ENCODE measurements around the gene TMEM63B.

Gene TMEM63B

DNA sequence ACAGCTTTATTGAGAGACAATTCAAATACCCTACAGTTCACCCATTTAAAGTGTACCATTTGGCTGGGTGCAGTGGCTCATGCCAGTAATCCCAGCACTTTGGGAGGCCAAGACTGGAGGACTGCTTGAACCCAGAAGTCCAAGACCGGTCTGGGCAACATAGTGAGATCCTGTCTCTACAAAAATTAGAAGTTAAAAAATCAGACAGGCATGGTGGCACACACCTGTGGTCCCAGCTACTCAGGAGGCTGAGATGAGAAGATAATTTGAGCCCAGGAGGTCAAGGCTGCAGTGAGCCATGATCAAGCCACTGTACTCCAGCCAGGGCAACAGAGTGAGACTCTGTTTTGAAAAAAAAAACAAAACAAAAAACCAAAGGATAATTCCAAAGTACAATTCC is 40.2 kb downstream of the TMEM63B start:
- Mint-ChIP-seq H3K4me3 (no peak overlapping the region), H3K9me3 (no peaks in the 10 kb centered on the region), H3K4me1 (peaks cover 4% of the 10 kb centered on the region), H3K27ac (no peak overlapping the region), H3K36me3 (no peaks in the 10 kb centered on the region), H3K27me3 (peaks cover 79% of the 10 kb centered on the region)
- no peak for DNase-seq
- CTCF ChIA-PET = interaction anchor here (1.2 kb wide), 1 partner anchor 101 kb away, joined by 3 read pairs; no protein-coding TSS in a partner anchor

- CTCF ChIA-PET = interaction anchor here (0.5 to 1.2 kb wide), 4 partner anchors 68 to 168 kb away, joined by 3 to 5 read pairs (median 3); no protein-coding TSS in a partner anchor
- Mint-ChIP-seq H3K4me3 (no peak overlapping the region), H3K36me3 (no peaks in the 10 kb centered on the region), H3K9me3 (no peaks in the 10 kb centered on the region), H3K27me3 (peaks cover 72% of the 10 kb centered on the region), H3K27ac (no peak overlapping the region), H3K4me1 (peaks cover 4% of the 10 kb centered on the region)
- no peak for DNase-seq
Observed at GRCh38 chr6:44169154-44169553, 41.8 kb downstream of the TMEM63B start.

DNA sequence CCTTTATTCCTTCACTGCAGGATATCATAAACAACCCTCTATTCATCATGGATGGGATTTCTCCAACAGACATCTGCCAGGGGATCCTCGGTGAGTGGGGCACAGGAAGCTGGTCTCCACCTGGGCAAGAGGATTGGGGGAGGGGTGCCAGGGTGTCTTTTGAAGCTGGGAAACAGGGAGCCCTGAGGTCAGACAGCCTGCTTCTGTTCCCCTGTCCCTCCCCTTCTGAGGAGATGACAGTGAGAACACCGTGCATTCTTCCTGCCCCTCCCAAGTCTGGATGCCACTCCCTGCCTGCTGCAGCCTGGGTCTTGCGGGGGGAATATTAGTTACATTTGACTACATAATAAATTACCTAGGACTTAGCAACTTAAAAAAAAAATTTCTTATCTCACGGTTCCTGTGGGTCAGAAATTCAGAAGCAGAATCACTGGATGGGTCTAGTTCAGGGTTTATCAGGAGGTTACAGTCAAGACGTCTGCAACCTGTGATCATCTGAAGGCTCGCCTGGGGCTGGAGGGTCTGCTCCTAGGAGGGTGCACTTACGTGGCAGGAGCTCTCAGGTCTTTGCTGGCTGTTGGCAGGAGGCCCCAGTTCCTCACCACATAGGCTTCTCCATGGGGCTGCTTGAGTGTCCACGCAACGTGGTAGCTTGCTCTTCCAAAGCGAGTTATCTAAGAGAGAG is 42.7 kb downstream of the TMEM63B start:
- peaks cover 71% of the 10 kb centered on the region for H3K27me3 Mint-ChIP-seq
- H3K36me3 Mint-ChIP-seq = no peaks in the 10 kb centered on the region
- H3K27ac Mint-ChIP-seq = no peak overlapping the region
- peaks cover 4% of the 10 kb centered on the region for H3K4me1 Mint-ChIP-seq
- no peak overlapping the region for H3K4me3 Mint-ChIP-seq
- CTCF ChIA-PET = interaction anchor here (0.5 to 1.2 kb wide), 4 partner anchors 9 to 125 kb away, joined by 3 to 5 read pairs (median 4); no protein-coding TSS in a partner anchor
- no peak for DNase-seq
- no peaks in the 10 kb centered on the region for H3K9me3 Mint-ChIP-seq

DNA sequence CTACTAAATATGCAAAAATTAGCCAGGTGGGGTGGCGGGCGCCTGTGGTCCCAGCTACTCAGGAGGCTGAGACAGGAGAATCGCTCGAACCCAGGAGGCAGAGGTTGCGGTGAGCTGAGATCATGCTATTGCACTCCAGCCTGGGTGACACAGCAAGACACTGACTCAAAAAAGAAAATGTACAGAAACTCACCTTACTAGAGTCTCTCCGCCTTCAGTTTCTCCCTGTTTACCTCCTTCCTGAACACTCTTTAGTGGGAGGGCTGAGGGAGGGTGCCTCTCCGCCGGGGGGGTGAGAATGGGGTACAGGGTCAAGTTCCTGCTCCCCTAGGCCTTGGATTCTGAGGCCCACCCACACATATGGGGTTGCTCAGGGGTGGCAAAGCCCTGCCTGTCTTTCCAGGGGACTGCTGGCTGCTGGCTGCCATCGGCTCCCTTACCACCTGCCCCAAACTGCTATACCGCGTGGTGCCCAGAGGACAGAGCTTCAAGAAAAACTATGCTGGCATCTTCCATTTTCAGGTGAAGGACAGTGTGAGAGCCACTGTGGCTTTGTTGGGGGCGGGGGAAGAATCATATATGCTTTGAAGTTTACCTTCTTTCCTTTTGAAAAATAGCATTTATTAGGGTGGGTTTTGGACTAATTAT is 44.7 kb downstream of the TMEM63B start:
- CTCF ChIA-PET = interaction anchor here (0.8 to 2.6 kb wide), 19 partner anchors 11 to 525 kb away, joined by 3 to 32 read pairs (median 7); partner anchors contain the start of gene HSP90AB1
- peaks cover 9% of the 10 kb centered on the region for H3K4me1 Mint-ChIP-seq
- no peak overlapping the region for H3K27ac Mint-ChIP-seq
- H3K27me3 Mint-ChIP-seq = peaks cover 66% of the 10 kb centered on the region
- no peaks in the 10 kb centered on the region for H3K36me3 Mint-ChIP-seq
- no peaks in the 10 kb centered on the region for H3K9me3 Mint-ChIP-seq
- no peak overlapping the region for H3K4me3 Mint-ChIP-seq
- DNase-seq = no peak

DNA sequence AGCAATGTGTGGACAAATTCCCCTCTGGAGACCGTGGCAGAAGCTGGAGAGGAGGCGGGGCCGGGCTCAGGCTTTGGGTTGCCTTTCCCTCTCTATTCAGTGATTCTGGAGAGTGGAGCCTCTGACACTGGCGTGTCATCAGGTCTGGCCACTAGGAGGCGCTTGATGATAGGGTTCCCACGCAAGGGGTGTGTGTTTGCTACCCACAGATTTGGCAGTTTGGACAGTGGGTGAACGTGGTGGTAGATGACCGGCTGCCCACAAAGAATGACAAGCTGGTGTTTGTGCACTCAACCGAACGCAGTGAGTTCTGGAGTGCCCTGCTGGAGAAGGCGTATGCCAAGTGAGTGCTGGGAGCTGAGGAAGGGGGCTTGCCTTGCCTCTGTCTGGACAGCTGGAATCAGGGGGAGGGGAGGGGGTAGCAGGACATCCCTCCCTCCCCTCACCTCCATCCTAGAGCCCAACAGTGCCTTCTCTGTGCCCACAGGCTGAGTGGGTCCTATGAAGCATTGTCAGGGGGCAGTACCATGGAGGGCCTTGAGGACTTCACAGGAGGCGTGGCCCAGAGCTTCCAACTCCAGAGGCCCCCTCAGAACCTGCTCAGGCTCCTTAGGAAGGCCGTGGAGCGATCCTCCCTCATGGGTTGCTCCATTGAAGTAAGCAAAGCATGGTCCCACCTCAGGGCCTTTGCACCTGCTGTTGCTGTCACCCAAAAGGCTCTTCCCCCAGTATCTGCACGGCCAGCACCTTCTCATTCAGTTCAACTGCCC is 45.6 kb downstream of the TMEM63B start:
- Mint-ChIP-seq H3K4me3 (no peak overlapping the region), H3K27ac (no peak overlapping the region)
- CTCF ChIA-PET = interaction anchor here (0.6 to 2.6 kb wide), 24 partner anchors 11 to 425 kb away, joined by 3 to 32 read pairs (median 4); partner anchors contain the start of gene HSP90AB1

GRCh38 chr6:44176130-44176761 is 48.9 kb downstream of the TMEM63B start:
- Mint-ChIP-seq H3K27ac (no peak overlapping the region), H3K4me1 (peaks cover 14% of the 10 kb centered on the region), H3K4me3 (no peak overlapping the region), H3K9me3 (no peaks in the 10 kb centered on the region), H3K36me3 (no peaks in the 10 kb centered on the region), H3K27me3 (peaks cover 55% of the 10 kb centered on the region)
- no peak for DNase-seq
- CTCF ChIA-PET = interaction anchor here (1.2 to 1.7 kb wide), 4 partner anchors 10 to 78 kb away, joined by 3 to 4 read pairs (median 3); no protein-coding TSS in a partner anchor

More for the DNA sequence above, 45.6 kb downstream of the TMEM63B start:
- peaks cover 14% of the 10 kb centered on the region for H3K4me1 Mint-ChIP-seq
- no peaks in the 10 kb centered on the region for H3K9me3 Mint-ChIP-seq
- peaks cover 68% of the 10 kb centered on the region for H3K27me3 Mint-ChIP-seq
- no peaks in the 10 kb centered on the region for H3K36me3 Mint-ChIP-seq
- DNase-seq = peak; percentile 87

- peaks cover 14% of the 10 kb centered on the region for H3K4me1 Mint-ChIP-seq
- CTCF ChIA-PET = interaction anchor here (0.9 to 1.7 kb wide), 5 partner anchors 9 to 80 kb away, joined by 3 to 4 read pairs (median 3); no protein-coding TSS in a partner anchor
- H3K36me3 Mint-ChIP-seq = no peaks in the 10 kb centered on the region
- no peak overlapping the region for H3K27ac Mint-ChIP-seq
- no peak overlapping the region for H3K4me3 Mint-ChIP-seq
- peaks cover 48% of the 10 kb centered on the region for H3K27me3 Mint-ChIP-seq
- peak; percentile 38 for DNase-seq
- no peaks in the 10 kb centered on the region for H3K9me3 Mint-ChIP-seq
Observed at GRCh38 chr6:44176762-44177509, 49.6 kb downstream of the TMEM63B start.

DNA sequence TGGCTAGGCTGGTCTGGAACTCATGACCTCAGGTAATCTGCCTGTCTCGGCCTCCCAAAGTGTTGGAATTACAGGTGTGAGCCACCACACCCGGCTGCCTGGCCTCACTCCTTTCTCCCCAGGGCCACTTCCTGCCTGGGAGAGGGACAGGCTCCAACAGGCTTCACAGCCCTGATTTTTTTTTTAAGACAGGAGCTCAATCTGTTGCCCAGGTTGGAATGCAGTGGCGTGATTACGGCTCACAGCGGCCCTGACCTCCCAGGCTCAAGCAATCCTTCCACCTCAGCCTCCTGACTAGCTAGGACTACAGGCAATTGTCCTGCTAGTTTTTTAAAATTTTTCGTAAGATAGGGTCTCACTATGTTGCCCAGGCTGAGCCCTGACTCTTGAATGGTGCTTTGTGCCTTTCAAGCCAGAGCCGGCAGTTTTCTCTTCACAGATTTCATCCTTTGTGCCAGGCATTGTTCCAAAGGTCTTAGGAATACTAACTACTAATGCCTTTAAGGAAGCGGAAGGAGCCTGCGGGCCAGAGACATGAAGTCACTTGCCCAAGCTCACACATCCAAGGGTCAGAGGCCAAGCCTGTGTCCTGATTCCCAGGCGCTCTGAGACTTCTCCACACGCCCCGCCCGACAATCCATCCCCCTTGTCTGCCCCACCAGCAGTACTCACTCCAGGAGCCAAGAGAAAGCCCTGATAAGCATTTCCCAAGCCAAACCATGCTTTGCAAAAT is 50.5 kb downstream of the TMEM63B start:
- peaks cover 14% of the 10 kb centered on the region for H3K4me1 Mint-ChIP-seq
- DNase-seq = no peak
- peaks cover 42% of the 10 kb centered on the region for H3K27me3 Mint-ChIP-seq
- H3K36me3 Mint-ChIP-seq = no peaks in the 10 kb centered on the region
- no peak overlapping the region for H3K4me3 Mint-ChIP-seq
- H3K9me3 Mint-ChIP-seq = no peaks in the 10 kb centered on the region
- CTCF ChIA-PET = interaction anchor here (0.9 to 1.7 kb wide), 3 partner anchors 41 to 81 kb away, joined by 3 to 4 read pairs (median 4); no protein-coding TSS in a partner anchor
- H3K27ac Mint-ChIP-seq = no peak overlapping the region

- no peak for DNase-seq
- Mint-ChIP-seq H3K9me3 (no peaks in the 10 kb centered on the region), H3K4me1 (peaks cover 14% of the 10 kb centered on the region), H3K4me3 (no peak overlapping the region), H3K27me3 (peaks cover 44% of the 10 kb centered on the region), H3K27ac (no peak overlapping the region), H3K36me3 (no peaks in the 10 kb centered on the region)
- CTCF ChIA-PET = interaction anchor here (1.7 kb wide), 1 partner anchor 59 kb away, joined by 4 read pairs; no protein-coding TSS in a partner anchor
Observed at GRCh38 chr6:44178424-44179071, 51.2 kb downstream of the TMEM63B start.

DNA sequence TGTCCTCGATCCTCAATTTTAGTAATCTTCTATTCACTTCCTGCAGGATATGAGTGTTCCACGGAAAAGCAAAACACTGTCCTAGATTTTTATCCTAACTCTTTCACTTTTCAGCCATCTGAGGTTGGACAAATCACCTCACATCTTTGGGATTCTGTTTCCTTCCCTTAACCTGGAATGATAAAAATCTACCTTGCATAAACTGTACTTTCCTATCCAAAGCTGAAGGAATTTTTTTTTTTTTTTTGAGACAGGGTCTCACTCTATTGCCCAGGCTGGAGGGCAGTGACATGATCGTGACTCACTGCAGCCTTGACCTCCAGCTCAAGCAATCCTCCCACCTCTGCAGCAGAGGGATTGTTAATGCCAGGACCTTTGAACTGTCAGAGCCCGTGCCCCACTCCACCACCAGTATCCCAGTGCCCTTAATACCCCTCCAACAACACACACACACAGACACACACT is 51.8 kb downstream of the TMEM63B start:
- Mint-ChIP-seq H3K4me1 (peaks cover 14% of the 10 kb centered on the region), H3K9me3 (no peaks in the 10 kb centered on the region), H3K36me3 (no peaks in the 10 kb centered on the region), H3K4me3 (no peak overlapping the region), H3K27me3 (peaks cover 49% of the 10 kb centered on the region), H3K27ac (no peak overlapping the region)
- CTCF ChIA-PET = no interaction called here
- no peak for DNase-seq

- DNase-seq = no peak
- Mint-ChIP-seq H3K9me3 (no peaks in the 10 kb centered on the region), H3K4me3 (no peak overlapping the region), H3K36me3 (no peaks in the 10 kb centered on the region), H3K4me1 (peaks cover 14% of the 10 kb centered on the region), H3K27ac (no peak overlapping the region), H3K27me3 (peaks cover 49% of the 10 kb centered on the region)
- CTCF ChIA-PET = interaction anchor here (0.9 kb wide), 1 partner anchor 158 kb away, joined by 5 read pairs; no protein-coding TSS in a partner anchor
Observed at GRCh38 chr6:44179648-44180047, 52.3 kb downstream of the TMEM63B start.

DNA sequence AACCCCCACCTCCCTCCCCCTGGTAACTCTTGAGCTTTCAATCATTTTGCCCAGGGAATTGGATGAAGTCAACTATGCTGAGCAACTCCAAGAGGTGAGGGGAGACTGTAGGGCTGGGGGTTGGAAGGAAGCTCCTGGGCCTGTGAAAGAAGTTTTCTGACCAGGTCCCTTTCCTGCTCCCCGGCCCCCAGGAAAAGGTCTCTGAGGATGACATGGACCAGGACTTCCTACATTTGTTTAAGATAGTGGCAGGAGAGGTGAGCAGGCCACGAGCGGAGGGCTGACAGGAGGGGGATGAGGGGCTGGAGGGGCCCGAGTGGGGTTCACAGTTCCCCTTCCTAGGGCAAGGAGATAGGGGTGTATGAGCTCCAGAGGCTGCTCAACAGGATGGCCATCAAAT is 53.1 kb downstream of the TMEM63B start:
- Mint-ChIP-seq H3K36me3 (no peaks in the 10 kb centered on the region), H3K4me1 (peaks cover 14% of the 10 kb centered on the region), H3K4me3 (no peak overlapping the region), H3K27ac (no peak overlapping the region), H3K27me3 (peaks cover 45% of the 10 kb centered on the region), H3K9me3 (no peaks in the 10 kb centered on the region)
- CTCF ChIA-PET = interaction anchor here (0.9 kb wide), 1 partner anchor 157 kb away, joined by 5 read pairs; no protein-coding TSS in a partner anchor
- DNase-seq = no peak
